Raji (cell line): ENCODE data around the gene POU3F1.

Experiments used
- POLR2A ChIP-seq: IDR thresholded peaks from 2 replicates; pipeline ENCODE4 v1.6.1; 2011; ENCODE audit warnings: low read depth, low read length, control low read depth; ENCODE audit not compliant: insufficient read depth

Gene POU3F1

GRCh38 chr1:38046333-38046883 is at the start of gene POU3F1:
Gene POU3F1 (minus strand): TSS chr1:38046793. CDS start chr1:38046743, 50 bp downstream.
- peak; percentile 50; the same call in 1 of the 2 replicates for TF ChIP-seq POLR2A

GRCh38 chr1:38095454-38095931 is 48.9 kb upstream of the POU3F1 start:
- TF ChIP-seq POLR2A = no peak

- TF ChIP-seq POLR2A = no peak
Observed at GRCh38 chr1:38094711-38095290, 48.2 kb upstream of the POU3F1 start.

GRCh38 chr1:38093569-38094520 is 47.3 kb upstream of the POU3F1 start:
- no peak for TF ChIP-seq POLR2A

- no peak for TF ChIP-seq POLR2A
Observed at GRCh38 chr1:38092256-38092655, 45.7 kb upstream of the POU3F1 start.

- no peak for TF ChIP-seq POLR2A
Observed at GRCh38 chr1:38090796-38091195, 44.2 kb upstream of the POU3F1 start.

- TF ChIP-seq POLR2A = no peak
Observed at GRCh38 chr1:38089712-38090360, 43.2 kb upstream of the POU3F1 start.

GRCh38 chr1:38088791-38089190 is 42.2 kb upstream of the POU3F1 start:
- no peak for TF ChIP-seq POLR2A

- TF ChIP-seq POLR2A = no peak
Observed at GRCh38 chr1:38088366-38088765, 41.8 kb upstream of the POU3F1 start.

GRCh38 chr1:38087676-38088075 is 41.1 kb upstream of the POU3F1 start:
- no peak for TF ChIP-seq POLR2A

GRCh38 chr1:38085666-38086330 is 39.2 kb upstream of the POU3F1 start:
- no peak for TF ChIP-seq POLR2A

- no peak for TF ChIP-seq POLR2A
Observed at GRCh38 chr1:38084700-38085099, 38.1 kb upstream of the POU3F1 start.

- TF ChIP-seq POLR2A = no peak
Observed at GRCh38 chr1:38084113-38084512, 37.5 kb upstream of the POU3F1 start.

- TF ChIP-seq POLR2A = no peak
Observed at GRCh38 chr1:38083541-38083940, 36.9 kb upstream of the POU3F1 start.

GRCh38 chr1:38082769-38083263 is 36.2 kb upstream of the POU3F1 start:
- TF ChIP-seq POLR2A = no peak

GRCh38 chr1:38079019-38079418 is 32.4 kb upstream of the POU3F1 start:
- TF ChIP-seq POLR2A = no peak
